Cortex of kidney (tissue), 1 donor: ENCODE measurements around the gene KIAA1549.

Experiments used
- DNase-seq: peaks from one replicate; lab custom pipeline; 2025; lab: John Stamatoyannopoulos, UW

Gene KIAA1549

DNA sequence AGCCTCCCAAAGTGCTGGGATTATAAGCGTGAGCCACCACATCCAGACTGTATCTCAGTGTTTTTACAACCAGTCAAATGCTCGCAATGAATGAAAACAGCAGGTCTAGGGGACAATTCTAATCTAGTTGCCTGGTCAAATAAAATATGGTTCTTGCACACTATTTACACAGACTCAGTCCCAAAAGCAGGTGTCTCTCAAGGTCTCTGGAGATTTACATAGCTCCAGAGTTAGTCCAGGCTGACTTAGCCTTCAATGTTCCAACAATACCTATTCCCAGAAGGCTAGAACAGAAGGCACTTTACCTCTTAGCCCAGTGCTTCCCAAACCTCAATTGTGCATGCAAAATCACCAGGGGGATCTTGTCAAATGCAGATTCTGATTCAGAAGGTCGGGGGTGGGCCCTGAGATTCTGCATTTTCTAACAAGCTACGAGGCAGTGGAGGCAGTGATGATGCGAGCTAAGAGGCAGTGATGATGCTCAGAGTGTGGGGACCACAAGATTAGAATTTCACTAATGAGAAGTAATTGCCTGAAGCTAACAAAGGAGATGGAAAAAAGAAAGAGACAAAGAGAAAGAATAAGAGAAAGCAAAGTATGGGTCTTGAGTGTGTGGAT, 6.4 kb downstream of the KIAA1549 start:
- DNase-seq = no peak

DNA sequence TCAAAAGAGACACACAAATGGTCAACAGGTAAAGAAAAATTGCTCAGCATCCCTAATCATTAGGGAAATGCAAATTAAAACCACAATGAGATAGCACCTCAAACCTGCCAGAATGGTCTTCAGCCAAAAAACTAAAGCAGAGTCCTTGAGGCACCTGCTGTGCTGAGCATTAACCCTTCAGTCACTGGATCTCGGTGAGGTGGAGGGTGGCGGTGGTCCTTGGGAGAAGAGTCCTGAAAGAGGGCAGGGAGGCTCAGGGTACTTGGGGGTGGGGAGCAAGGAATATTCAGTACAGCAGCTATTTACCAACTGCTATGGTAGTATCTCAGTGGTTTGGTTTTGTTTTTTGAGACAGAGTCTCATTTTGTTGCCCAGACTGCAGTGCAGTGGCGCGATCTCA, 7.1 kb downstream of the KIAA1549 start:
- DNase-seq = no peak

GRCh38 chr7:138970952-138971351, 10.2 kb downstream of the KIAA1549 start:
- no peak for DNase-seq

- no peak for DNase-seq
These were observed 10.7 kb downstream of the KIAA1549 start for GRCh38 chr7:138970446-138970845.

- no peak for DNase-seq
These were observed 14.0 kb downstream of the KIAA1549 start for GRCh38 chr7:138967159-138967558.

- DNase-seq = no peak
These were observed 16.4 kb downstream of the KIAA1549 start for GRCh38 chr7:138964624-138965436.

DNA sequence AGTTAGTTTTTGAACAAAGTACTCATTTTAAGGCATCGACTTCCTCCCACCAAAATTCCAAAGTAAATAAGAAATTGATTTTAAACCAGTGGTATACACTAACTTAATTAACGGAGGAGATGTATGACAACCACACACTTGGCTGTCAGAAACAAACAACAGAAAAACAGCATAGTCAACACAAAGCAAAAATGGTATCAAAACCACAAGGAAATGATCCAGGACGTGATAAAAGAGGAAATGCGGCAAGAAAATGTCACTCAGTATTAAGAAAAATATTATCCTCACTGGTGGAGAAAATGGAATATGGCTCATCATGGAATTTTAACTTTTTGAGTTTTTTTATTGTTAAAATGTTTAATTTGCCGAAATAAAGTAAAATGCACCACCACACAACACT, 17.5 kb downstream of the KIAA1549 start:
- no peak for DNase-seq

DNA sequence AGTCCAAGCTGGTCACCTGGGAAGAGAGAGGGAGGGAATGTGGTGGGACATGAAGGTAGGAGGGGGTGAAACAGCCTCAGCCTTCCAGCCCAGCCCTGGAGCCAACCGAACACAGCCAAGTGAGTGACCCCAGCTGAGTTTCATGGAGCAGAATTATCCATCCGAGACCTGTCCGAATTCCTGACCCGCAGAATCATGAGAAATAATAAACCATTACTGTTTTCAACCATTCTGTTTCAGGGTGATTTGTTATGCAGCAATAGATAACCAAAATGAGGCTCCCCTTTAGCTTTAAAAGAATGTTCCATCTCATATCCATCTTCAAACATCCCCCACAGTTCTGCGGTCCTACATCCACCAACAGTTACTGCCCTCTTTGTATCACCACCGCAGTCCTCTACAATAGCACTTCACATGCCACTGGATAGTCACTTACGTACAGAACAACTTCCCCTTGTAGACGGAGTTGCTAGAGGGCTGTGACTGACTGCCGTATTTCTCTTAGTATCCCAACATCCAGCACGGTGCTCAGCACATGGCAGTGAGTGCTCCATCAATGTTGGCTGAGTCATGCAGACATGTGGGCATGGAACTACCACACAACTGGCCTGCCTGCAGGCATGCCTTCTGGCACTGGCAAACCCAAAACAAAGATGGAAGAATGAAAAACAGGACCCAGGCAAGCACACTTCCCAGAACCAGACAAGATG, 18.5 kb downstream of the KIAA1549 start:
- no peak for DNase-seq

- no peak for DNase-seq
These were observed 20.0 kb downstream of the KIAA1549 start for GRCh38 chr7:138961159-138961558.

GRCh38 chr7:138958391-138958956, 22.7 kb downstream of the KIAA1549 start:
- no peak for DNase-seq

GRCh38 chr7:138957753-138958390, 23.3 kb downstream of the KIAA1549 start:
- DNase-seq = no peak

- no peak for DNase-seq
These were observed 24.0 kb downstream of the KIAA1549 start for GRCh38 chr7:138957217-138957616.

DNA sequence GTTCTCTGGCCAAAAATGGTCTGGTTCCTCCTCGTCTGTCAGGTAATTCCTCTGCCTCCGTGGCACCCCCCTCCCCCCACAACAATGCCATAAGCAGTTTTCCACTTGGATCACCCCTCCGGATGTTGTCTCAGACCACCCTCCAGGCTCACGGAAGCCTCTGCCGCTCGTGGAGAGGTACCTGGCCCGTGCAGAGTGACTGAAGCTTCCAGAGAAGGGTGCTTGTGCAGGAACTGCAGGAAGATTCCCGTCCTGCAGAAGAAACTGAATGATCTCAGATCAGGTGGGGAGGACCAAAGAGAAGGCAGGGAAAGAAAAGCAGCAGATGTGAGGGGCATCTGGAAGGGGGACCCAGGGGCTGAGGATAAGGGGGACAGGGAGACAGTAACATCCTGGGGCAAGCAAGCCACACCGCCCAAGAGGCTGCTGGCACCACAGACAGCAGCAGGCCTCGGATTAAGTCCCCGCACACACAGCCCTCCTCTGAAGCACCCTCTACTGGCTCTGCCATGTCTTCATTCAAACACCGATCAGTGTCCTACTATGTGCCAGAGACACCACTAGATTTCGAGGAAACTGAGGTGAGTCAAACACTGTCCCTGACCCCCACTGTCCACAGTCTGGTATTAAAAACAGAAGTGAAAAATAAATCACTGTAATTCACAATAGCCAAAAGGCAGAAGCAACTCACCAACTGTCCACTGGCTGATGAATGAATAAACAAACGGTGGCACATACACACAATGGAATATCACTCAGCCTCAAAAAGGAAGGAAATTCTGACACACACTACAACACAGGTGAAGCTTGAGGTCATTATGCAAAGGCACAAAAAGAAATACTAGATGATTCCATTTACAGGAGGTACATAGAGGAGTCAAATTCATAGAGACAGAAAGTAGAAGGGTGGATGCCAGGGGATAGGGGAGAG, 26.4 kb downstream of the KIAA1549 start:
- DNase-seq = no peak

- no peak for DNase-seq
These were observed 28.4 kb downstream of the KIAA1549 start for GRCh38 chr7:138952791-138953190.

GRCh38 chr7:138951953-138952352, 29.2 kb downstream of the KIAA1549 start:
- no peak for DNase-seq

DNA sequence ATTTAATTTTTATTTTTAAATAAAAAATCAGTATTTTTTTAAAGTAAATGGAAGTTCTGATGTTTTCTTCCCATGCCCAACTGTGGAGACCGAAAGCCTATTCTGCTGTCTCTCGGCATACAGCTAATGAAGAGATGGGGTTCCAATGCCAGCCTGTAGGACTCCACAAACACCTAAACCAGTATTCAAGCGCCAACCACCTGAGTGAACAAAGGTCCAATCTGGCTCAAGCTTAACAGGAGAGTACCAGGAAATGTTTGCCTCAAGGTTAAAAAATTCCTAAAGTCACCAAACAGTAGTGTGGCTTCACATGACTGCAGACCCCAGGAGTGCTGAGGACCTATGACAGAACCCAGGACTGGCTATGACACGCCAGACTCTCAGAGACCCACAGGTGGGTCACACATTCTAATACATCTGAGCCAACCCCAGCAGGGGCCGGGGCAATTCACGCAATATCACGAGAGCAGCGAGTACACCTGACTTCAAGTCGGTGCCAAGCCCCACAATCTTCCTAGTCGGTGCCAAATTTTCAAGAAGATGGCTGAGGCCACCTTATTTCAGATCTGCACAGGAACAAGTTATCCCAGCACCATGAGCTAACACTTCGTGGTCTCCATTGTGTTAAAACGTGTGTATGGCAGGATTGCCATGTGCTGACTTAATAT, 31.6 kb downstream of the KIAA1549 start:
- DNase-seq = no peak

DNA sequence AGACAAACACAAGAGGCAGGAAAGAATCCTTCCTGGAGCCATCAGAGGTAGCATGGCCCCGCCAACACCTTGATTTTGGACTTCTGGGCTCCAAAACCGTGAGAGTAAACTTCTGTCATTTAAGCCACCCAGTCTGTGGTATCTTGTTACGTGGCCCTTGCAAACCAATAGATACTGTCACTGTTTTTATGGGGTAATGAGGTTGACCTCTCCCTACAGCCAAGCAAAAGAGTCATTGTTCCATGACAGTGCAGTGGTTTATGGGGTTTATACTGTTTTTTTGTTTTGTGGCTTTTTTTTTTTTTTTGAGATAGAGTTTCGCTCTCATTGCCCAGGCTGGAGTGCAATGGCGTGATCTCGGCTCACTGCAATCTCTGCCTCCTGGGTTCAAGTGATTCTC, 32.8 kb downstream of the KIAA1549 start:
- no peak for DNase-seq

DNA sequence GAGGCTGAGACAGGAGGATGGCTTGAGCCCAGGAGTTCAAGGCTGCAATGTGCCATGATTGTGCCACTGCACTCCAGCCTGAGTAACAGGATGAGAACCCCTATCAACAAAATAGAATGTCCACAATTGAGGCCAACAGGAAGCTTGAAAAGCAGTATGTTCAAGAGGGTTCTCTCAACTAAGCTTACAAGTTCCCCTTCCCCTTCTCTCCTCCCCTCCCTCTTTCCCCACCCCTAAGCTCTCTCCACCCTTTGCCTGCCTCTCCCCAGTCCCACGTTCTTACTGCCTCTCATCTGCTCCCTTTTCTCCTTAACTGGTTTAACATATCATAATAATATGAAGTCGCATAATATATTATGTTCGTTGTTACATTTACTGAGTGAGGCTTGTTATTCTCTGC, 35.4 kb downstream of the KIAA1549 start:
- no peak for DNase-seq

DNA sequence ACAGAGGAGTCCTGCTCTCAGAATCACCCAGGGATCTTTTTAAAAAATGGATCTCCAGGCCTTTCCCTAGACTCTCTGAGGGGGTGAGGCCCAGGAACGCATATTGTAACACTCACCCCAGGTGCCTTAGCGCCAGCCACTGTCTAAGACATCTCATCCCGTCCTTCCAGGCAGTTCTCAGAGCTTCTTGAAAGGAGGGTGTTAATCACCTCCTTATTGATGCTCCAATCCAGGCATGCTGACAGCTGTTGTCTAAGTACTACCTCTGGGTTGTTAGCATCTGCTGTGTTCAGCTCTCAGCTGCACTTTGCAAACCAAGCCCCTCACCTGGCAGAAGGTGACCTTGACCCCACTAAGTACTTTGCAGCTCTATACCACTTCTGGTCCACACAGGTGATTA, 36.0 kb downstream of the KIAA1549 start:
- no peak for DNase-seq

DNA sequence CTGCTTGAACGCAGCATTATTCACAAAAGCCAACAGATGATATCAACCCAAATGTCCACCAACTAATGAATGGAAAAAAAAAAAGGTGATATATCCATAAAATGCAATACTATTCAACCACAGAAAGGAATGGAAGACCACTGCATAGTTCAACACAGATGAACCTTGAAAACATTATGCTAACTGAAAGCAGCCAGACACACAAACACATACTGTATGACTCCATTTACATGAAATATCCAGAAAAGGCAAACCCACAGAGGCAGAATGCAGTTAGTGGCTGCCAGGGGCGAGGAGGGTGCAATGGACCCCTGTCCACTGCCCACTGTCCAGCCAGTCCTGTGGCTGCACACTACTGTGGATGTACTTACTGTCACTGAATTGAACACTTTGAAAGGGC, 36.6 kb downstream of the KIAA1549 start:
- DNase-seq = no peak

- no peak for DNase-seq
These were observed 38.1 kb downstream of the KIAA1549 start for GRCh38 chr7:138943061-138943460.
